ENCODE measurements around the gene LRRC38. TPM values are rescaled to one million over a fixed set of nuclear protein-coding genes. Genes with fewer than 3 reads are reported as not detected.

Gene LRRC38
- total RNA-seq, 4 donors from 2014 or later: not detected

- no peak for DNase-seq
- no peaks in the 10 kb centered on the region for H3K9me3 ChIP-seq
- no peak for TF ChIP-seq POLR2A (IDR thresholded peaks at IDR 0.05)
- TF ChIP-seq CTCF (IDR thresholded peaks at IDR 0.05): no peak
- H3K36me3 ChIP-seq: no peaks in the 10 kb centered on the region
- no peak overlapping the region for H3K4me3 ChIP-seq
- no peaks in the 10 kb centered on the region for H3K27me3 ChIP-seq
- no peak overlapping the region for H3K27ac ChIP-seq
- intact Hi-C loops (cut with DNase I; ENCODE audit: low total_unique reads): no loop called here
- H3K4me1 ChIP-seq: no peaks in the 10 kb centered on the region
Observed at GRCh38 chr1:13544221-13544556, 30.4 kb upstream of the LRRC38 start.

- no peaks in the 10 kb centered on the region for H3K27me3 ChIP-seq
- H3K4me3 ChIP-seq: no peak overlapping the region
- H3K9me3 ChIP-seq: no peaks in the 10 kb centered on the region
- intact Hi-C loops (cut with DNase I; ENCODE audit: low total_unique reads): no loop called here
- H3K4me1 ChIP-seq: no peaks in the 10 kb centered on the region
- no peak for DNase-seq
- H3K36me3 ChIP-seq: no peaks in the 10 kb centered on the region
- no peak overlapping the region for H3K27ac ChIP-seq
- TF ChIP-seq POLR2A (IDR thresholded peaks at IDR 0.05) (no peak), CTCF (IDR thresholded peaks at IDR 0.05) (peak; percentile 10 to 21 (median 14))
Observed at GRCh38 chr1:13543451-13544220, 29.8 kb upstream of the LRRC38 start.

GRCh38 chr1:13541435-13542215 lies 27.8 kb upstream of the LRRC38 start:
- TF ChIP-seq POLR2A (IDR thresholded peaks at IDR 0.05) (no peak), CTCF (IDR thresholded peaks at IDR 0.05) (no peak)
- Histone ChIP-seq H3K4me1 (no peaks in the 10 kb centered on the region), H3K9me3 (no peaks in the 10 kb centered on the region), H3K4me3 (no peak overlapping the region), H3K27ac (no peak overlapping the region), H3K36me3 (no peaks in the 10 kb centered on the region), H3K27me3 (no peaks in the 10 kb centered on the region)
- DNase-seq: no peak
- intact Hi-C loops (cut with DNase I; ENCODE audit: low total_unique reads): no loop called here

GRCh38 chr1:13540866-13541265 lies 27.1 kb upstream of the LRRC38 start:
- H3K27ac ChIP-seq: no peak overlapping the region
- no peaks in the 10 kb centered on the region for H3K4me1 ChIP-seq
- no peaks in the 10 kb centered on the region for H3K27me3 ChIP-seq
- H3K36me3 ChIP-seq: no peaks in the 10 kb centered on the region
- no peak overlapping the region for H3K4me3 ChIP-seq
- no peak for DNase-seq
- TF ChIP-seq CTCF (IDR thresholded peaks at IDR 0.05) (no peak), POLR2A (IDR thresholded peaks at IDR 0.05) (no peak)
- intact Hi-C loops (cut with DNase I; ENCODE audit: low total_unique reads): no loop called here
- no peaks in the 10 kb centered on the region for H3K9me3 ChIP-seq

GRCh38 chr1:13539683-13540082 lies 25.9 kb upstream of the LRRC38 start:
- Histone ChIP-seq H3K36me3 (no peaks in the 10 kb centered on the region), H3K27ac (no peak overlapping the region), H3K4me3 (no peak overlapping the region), H3K27me3 (no peaks in the 10 kb centered on the region), H3K9me3 (no peaks in the 10 kb centered on the region), H3K4me1 (no peaks in the 10 kb centered on the region)
- intact Hi-C loops (cut with DNase I; ENCODE audit: low total_unique reads): no loop called here
- TF ChIP-seq CTCF (IDR thresholded peaks at IDR 0.05) (no peak), POLR2A (IDR thresholded peaks at IDR 0.05) (no peak)
- DNase-seq: no peak

All from uterus (tissue), 4 donors.